Head of caudate nucleus (tissue), 42 donors: ENCODE measurements around the gene AFG1L.
"Not testable (repeated sequence)": the region's sequence is repeated elsewhere in the genome, so short reads cannot be mapped to it uniquely, and the experiment has no call there.

ENCODE experiments used
- DNase-seq, 42 donors: peaks; one replicate each; pipeline versions ENCODE4 v3.0.0 to v3.0.0-alpha.2; 2020 to 2021; ENCODE audit warnings: mixed read lengths in 7 of 42
- intact Hi-C: fragments of 100-400 bp; cut with DNase I; formaldehyde crosslinking; loops from one replicate; pipeline ENCODE4 v1.15.0; 2022

The AFG1L gene

GRCh38 chr6:108559884-108560462 lies 265.1 kb downstream of the AFG1L start:
- DNase-seq = peak in 19 of 42 donors; percentile 28 to 83 (median 66)
- intact Hi-C loops = loop anchor here (1.0 to 10.0 kb wide), 6 partner anchors 115 to 825 kb away; partner anchors contain the start of genes ARMC2, CD164, CEP57L1 and SESN1

DNA sequence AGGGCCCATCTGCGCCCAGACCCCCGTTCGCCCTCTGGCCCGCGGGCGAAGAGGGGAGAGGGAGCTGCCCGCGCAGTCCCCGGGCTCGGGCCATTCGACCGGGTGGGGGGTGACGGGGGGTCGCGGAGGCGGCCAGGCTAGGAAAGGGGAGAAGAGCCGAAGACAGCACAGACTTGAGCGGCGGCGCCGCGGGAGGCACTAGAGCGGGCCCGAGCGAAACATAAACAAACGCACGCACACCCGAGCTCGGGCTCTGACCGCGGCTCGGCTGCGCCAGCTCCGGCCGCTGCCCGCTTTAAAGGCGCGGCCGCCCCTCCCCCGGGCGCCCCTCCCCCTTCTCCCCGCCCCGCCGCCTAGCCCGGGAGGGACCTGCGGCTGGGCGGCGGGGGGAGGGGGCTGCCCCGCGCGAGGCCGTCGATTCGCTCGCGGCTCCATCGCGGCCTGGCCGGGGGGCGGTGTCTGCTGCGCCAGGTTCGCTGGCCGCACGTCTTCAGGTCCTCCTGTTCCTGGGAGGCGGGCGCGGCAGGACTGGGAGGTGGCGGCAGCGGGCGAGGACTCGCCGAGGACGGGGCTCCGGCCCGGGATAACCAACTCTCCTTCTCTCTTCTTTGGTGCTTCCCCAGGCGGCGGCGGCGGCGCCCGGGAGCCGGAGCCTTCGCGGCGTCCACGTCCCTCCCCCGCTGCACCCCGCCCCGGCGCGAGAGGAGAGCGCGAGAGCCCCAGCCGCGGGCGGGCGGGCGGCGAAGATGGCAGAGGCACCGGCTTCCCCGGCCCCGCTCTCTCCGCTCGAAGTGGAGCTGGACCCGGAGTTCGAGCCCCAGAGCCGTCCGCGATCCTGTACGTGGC lies 265.8 kb downstream of the AFG1L start, which contains the start of gene FOXO3:
FOXO3 (plus strand) TSS at position 455 of the 846 bp plus-strand sequence; CDS start at position 747, 292 bp downstream.
- DNase-seq = peak; percentile 67 to 93 (median 86)
- intact Hi-C loops = loop anchor here (10.0 kb wide), 1 partner anchor 114 kb away; no protein-coding TSS in a partner anchor

DNA sequence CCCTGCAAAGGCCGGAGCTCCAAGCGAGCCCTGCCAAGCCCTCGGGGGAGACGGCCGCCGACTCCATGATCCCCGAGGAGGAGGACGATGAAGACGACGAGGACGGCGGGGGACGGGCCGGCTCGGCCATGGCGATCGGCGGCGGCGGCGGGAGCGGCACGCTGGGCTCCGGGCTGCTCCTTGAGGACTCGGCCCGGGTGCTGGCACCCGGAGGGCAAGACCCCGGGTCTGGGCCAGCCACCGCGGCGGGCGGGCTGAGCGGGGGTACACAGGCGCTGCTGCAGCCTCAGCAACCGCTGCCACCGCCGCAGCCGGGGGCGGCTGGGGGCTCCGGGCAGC lies 266.4 kb downstream of the AFG1L start:
- intact Hi-C loops = loop anchor here (10.0 kb wide), 1 partner anchor 114 kb away; no protein-coding TSS in a partner anchor
- not testable (repeated sequence) for DNase-seq

DNA sequence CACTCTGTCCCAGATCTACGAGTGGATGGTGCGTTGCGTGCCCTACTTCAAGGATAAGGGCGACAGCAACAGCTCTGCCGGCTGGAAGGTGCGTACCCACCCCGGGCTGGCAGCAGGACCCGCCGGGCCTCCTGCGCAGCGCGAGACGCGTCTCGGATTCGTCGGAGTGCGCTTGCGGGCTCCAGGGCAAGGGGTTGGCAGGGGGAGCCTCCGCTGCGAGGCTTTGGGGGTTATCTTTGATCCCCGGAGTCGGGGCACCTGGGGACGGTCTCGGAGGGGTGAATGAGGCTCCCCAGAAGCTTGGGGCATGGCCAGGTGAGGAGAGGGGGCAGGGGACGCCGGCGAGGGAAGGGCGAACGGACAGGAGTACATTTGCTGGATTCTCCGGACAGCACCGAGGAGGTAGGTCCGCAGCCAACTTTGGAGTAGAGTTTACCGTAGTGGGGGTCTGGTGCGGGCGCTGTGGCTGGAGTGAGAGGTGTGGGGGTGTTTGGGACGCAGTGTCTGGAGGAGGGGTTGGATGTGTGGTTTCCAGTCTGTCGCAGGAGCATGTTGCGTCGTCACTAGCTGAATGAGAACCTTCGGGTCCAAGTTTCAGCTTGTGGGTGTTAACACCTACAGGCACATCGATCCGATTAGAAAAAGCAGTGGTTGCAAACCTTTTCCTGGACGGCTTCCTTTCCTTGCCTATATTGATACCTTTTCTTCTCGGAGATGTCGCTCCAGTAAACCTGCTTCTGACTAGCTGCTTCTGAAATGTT lies 267.1 kb downstream of the AFG1L start:
- DNase-seq = peak in 36 of 42 donors; percentile 9 to 61 (median 36)
- intact Hi-C loops = loop anchor here (10.0 kb wide), 1 partner anchor 113 kb away; no protein-coding TSS in a partner anchor

DNA sequence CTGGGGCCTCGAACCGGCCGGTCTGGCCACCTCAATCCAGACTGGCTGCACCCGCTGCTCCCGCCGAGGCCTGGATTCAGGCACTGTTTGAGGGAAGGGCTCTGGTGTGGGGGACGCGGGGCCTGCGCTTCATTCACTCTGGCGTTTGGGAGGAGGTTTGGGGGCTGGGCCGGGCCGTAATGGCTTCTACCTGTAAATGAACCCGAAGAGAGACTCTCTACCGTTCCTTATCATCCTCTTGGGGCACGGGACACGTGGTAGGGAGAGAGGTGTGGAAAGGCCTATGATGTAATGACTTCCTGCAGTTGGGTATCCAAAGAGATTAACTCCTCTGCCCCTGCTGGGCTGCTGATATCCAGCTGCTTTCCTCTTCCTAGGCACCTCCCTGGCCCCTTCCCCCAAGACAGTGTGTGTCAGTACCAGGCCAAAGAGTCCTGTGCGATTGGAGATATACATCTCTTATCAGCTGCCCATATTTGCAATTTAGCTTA lies 267.7 kb downstream of the AFG1L start:
- DNase-seq = peak; percentile 28 to 88 (median 66)
- intact Hi-C loops = loop anchor here (10.0 kb wide), 1 partner anchor 112 kb away; no protein-coding TSS in a partner anchor

GRCh38 chr6:108563292-108563691 lies 268.4 kb downstream of the AFG1L start:
- intact Hi-C loops = loop anchor here (10.0 kb wide), 1 partner anchor 112 kb away; no protein-coding TSS in a partner anchor
- DNase-seq = no peak

DNA sequence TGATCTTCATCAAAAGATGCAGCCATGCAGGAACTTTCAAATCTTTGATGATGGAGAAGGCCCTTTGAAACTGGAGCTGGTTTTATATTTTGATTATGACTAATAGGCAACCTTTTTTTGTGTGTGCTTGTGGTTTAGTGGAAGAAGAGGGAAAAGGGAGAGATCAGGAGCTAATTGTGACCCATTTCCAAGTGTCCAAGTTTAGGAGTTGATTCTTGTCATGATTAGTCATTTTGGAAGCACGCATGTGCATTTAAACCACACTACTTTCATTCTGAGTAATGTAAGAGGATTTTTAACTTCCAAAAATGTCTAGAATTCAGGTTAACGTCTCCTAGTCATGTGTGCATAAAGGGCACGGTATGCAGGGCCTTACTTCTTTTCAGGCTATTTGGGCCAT lies 269.3 kb downstream of the AFG1L start:
- no peak for DNase-seq
- intact Hi-C loops = loop anchor here (10.0 kb wide), 1 partner anchor 111 kb away; no protein-coding TSS in a partner anchor

DNA sequence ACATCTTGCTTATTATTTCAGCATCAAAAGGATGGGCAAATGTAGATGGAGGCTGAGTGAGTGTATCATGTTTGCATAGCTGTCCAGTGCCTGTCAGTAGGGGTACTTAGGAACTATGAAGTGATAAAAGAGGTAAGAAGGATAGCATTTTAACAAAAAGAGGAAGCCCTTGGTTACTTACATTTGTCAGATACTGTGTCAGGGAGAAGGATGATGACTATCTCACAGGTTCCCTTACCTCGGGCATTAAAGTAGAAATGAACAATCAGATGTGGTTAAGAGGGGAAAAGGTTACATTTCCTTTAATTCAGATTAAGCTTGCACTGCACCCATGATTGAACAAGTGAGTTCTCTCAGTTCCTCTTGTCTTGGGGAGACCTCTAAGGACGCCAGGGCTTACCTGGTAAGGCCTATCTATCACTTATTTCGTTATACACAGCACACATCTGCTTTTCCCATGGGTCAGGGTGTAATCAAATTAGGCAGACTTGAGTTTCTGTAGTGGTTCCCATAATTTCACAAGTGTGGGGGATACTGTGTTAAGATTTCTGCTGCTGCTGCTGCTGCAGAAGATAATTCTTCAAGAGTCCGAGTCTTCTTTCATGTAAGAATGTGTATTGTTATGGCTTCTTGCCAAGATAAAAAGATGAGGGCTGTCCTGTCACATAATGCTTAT lies 270.4 kb downstream of the AFG1L start:
- no peak for DNase-seq

GRCh38 chr6:108565893-108566292 lies 271.0 kb downstream of the AFG1L start:
- peak in 1 of 42 donors; percentile 23 for DNase-seq
- intact Hi-C loops = loop anchor here (10.0 kb wide), 1 partner anchor 109 kb away; no protein-coding TSS in a partner anchor

More for the DNA sequence above, 270.4 kb downstream of the AFG1L start:
- intact Hi-C loops = loop anchor here (10.0 kb wide), 1 partner anchor 110 kb away; no protein-coding TSS in a partner anchor

DNA sequence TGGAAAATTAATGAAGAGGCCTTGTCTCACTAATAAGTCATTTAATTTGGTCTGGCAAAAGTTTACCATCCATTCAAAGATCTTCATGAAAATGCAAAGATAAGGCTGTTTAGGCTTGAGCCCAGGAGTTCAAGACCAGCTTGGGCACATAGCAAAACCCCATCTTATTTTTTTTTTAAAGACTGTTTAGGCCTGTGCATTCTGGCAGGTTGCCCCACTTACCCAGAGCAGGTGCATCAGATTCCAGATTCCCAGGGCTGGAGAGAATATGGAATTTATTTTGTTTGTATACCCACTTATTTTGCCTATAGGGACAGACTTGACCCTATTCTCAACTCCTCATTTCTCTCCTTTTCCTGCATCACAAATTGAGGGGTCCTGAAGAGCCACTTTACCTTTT lies 271.6 kb downstream of the AFG1L start:
- intact Hi-C loops = loop anchor here (10.0 kb wide), 1 partner anchor 108 kb away; no protein-coding TSS in a partner anchor
- no peak for DNase-seq

GRCh38 chr6:108568101-108568500 lies 273.2 kb downstream of the AFG1L start:
- no peak for DNase-seq
- intact Hi-C loops = loop anchor here (10.0 kb wide), 1 partner anchor 107 kb away; no protein-coding TSS in a partner anchor

GRCh38 chr6:108568551-108569305 lies 273.9 kb downstream of the AFG1L start:
- intact Hi-C loops = loop anchor here (10.0 kb wide), 1 partner anchor 106 kb away; no protein-coding TSS in a partner anchor
- no peak for DNase-seq

- intact Hi-C loops = no loop called here
- no peak for DNase-seq
Measured at GRCh38 chr6:108570517-108570916, 275.7 kb downstream of the AFG1L start.

- no peak for DNase-seq
- intact Hi-C loops = no loop called here
Measured at GRCh38 chr6:108574457-108575141, 279.7 kb downstream of the AFG1L start.
